Heart left ventricle (tissue), 13 donors: ENCODE data around the gene GHRL.

ENCODE experiments used
- CTCF ChIP-seq, 12 donors: fragments of 200-600 bp; sonication (generic) in 4 of 12; IDR thresholded peaks; one replicate each; pipeline versions ENCODE4 v1.5.0 to v1.8.0; 2018 to 2022; ENCODE audit warnings: antibody characterized with exemption in 12 of 12, mild to moderate bottlenecking in 5 of 12
- POLR2A ChIP-seq, 2 donors: fragments of 450-650 bp; IDR thresholded peaks; one replicate each; pipeline ENCODE4 v1.6.1; 2017; ENCODE audit warnings: antibody characterized with exemption in 2 of 2, mild to moderate bottlenecking in 2 of 2, moderate library complexity in 2 of 2
- donor health status: ischemic (EF 13 %, LVEDD 7.1; RV severe dilation, severe dysfunction).
- donor health status: DM: no; HTN: yes; CAD: no.
- donor health status: DM: no; HTN: no; CAD: no.
- donor health status: ischemic (EF 25% LVEDD 6.9; RV normal size, moderate dysfunction).
- donor health status: ischemic (EF 25% LVEDD 5.7; RV mildly dilated, moderate dysfunction).
- donor health status: ischemic (EF 35%, LVEDD 5.7; RV mildly dilated, moderate dysfunction).
- donor health status: nonischemic (EF 11% LVEDD 7.7; RV severe dilation, severe dysfunction).
- donor health status: DM: yes; HTN: yes; CAD: no.
- donor health status: PGD.
- donor health status: ischemic (EF 29% LVEDD 5.4; RV normal size, mild dysfunction).
- donor health status: nonischemic (EF 23%, LVEDD 6.1; RV moderate dilation, normal function).

DNA sequence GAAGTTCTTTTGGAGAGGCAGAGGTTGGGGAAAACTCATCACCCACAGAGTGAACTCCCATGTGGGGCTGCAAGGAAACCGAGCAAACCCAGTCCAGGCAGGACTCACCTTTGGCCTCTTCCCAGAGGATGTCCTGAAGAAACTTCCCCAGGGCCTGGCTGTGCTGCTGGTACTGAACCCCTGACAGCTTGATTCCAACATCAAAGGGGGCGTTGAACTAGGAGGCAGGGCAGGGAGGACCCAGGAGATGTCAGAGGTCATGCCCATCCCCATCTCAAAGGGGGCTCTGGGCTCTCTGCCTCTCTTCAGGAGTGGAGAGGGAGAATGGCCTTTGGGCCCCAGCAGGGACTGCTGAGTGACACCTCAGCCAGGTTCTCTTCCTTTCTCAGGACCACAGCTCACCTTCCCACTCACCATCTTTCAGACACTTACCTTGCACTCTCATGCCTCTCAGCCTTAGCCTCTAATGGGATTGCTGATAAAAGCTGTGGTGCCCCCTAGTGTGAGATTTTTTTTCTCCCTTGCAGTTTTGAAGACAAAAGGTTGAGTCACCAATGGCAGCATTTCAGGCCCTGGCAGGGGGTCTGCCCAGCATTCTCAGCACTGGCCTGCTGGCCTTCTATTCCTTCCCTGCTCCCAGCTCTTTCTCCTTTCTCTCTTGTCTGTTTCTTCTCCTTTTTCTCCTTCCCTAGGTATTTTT lies 6.0 kb downstream of the GHRL start:
- TF ChIP-seq CTCF (IDR thresholded peaks at IDR 0.05): peak in 5 of 12 donors; percentile 9 to 60 (median 19)
- no peak for TF ChIP-seq POLR2A (IDR thresholded peaks at IDR 0.05)
